Measurements from ENCODE around the gene DNAJA2.

Gene DNAJA2

GRCh38 chr16:46962629-46963028 lies 10.8 kb downstream of the DNAJA2 start:
- no peak overlapping the region for H3K9ac ChIP-seq (ENCODE audit: low read depth, low read length, poor library complexity, severe bottlenecking)
- H3F3A ChIP-seq (ENCODE audit: low read depth) = no peaks in the 10 kb centered on the region
- no peaks in the 10 kb centered on the region for H3K9me2 ChIP-seq (replicated peaks; ENCODE audit: low read depth, low read length)
- TF ChIP-seq CTCF (conservative IDR thresholded peaks at IDR 0.05; ENCODE audit: low read length) = no peak
- no peak for TF ChIP-seq EZH2phosphoT487 (IDR thresholded peaks at IDR 0.05; ENCODE audit: borderline replicate concordance)
- no peak overlapping the region for H3K4me3 ChIP-seq (ENCODE audit: low read length, poor library complexity, severe bottlenecking)
- peaks cover 34% of the 10 kb centered on the region for H4K20me1 ChIP-seq (ENCODE audit: insufficient read depth, low read length, poor library complexity, severe bottlenecking)
- H3K79me2 ChIP-seq (ENCODE audit: insufficient read depth, low read length) = peaks cover 32% of the 10 kb centered on the region
- H3K9me3 ChIP-seq (ENCODE audit: insufficient read depth, low read depth, low read length) = no peaks in the 10 kb centered on the region
- H2AFZ ChIP-seq (ENCODE audit: low read length) = no peak overlapping the region
- H3K36me3 ChIP-seq (ENCODE audit: insufficient read depth, low read length) = peaks cover 88% of the 10 kb centered on the region; the same call in 1 of the 2 replicates
- H3K4me2 ChIP-seq (ENCODE audit: low read depth, low read length, poor library complexity, severe bottlenecking) = peak overlapping the region; percentile 21
- no peaks in the 10 kb centered on the region for H3K27me3 ChIP-seq (ENCODE audit: insufficient read depth, low read length, poor library complexity, severe bottlenecking)
- H3K4me1 ChIP-seq (ENCODE audit: insufficient read depth, low read length, poor library complexity, severe bottlenecking) = peaks cover 7% of the 10 kb centered on the region

DNA sequence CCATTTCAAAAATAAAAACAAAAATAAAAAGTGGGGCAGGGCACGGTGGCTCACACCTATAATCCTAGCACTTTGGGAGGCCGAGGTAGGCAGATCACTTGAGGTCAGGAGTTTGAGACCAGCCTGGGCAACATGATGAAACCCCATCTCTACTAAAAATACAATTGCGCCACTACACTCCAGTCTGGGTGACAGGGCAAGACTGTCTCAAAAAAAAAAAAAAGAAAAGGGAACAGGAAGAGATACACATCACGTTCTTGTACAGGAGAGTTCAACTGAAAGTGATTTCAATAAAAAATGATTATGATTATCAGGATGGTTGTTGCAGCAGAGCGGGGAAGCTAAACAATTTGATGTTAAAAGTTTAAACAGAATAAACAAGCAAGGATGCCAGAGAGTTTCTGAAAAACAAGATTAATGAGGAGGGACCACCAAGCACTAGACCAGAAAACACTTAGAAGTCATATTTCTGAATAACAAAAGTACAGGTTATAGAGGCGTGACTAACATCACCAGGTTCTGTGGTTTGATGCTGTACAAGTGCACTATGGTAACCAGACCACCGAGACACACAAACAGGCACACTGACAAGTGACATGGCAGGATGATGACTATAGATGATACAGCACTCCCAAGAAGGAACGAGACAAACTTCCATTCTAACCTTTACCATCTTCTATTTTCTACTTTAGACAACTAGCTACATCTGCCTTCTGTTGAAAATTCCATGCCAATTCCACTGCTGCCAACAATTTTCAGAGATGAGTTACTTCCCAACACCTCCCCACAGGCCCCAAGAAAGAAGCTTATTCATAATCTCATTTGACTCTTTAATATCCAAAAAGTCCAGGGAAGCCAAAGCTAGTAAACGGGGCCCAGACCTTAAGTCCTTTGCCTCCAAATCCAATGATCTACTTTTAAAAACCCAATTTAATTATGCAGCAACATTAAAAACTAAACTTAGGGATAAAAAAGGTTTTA lies 11.8 kb downstream of the DNAJA2 start:
- no peak overlapping the region for H3K4me3 ChIP-seq (ENCODE audit: low read length, poor library complexity, severe bottlenecking)
- peaks cover 27% of the 10 kb centered on the region for H3K79me2 ChIP-seq (ENCODE audit: insufficient read depth, low read length)
- peaks cover 7% of the 10 kb centered on the region for H3K4me1 ChIP-seq (ENCODE audit: insufficient read depth, low read length, poor library complexity, severe bottlenecking)
- H3K9ac ChIP-seq (ENCODE audit: low read depth, low read length, poor library complexity, severe bottlenecking) = no peak overlapping the region
- no peaks in the 10 kb centered on the region for H3K9me3 ChIP-seq (ENCODE audit: insufficient read depth, low read depth, low read length)
- TF ChIP-seq CTCF (conservative IDR thresholded peaks at IDR 0.05; ENCODE audit: low read length) = no peak
- TF ChIP-seq EZH2phosphoT487 (IDR thresholded peaks at IDR 0.05; ENCODE audit: borderline replicate concordance) = no peak
- peaks cover 88% of the 10 kb centered on the region for H3K36me3 ChIP-seq (ENCODE audit: insufficient read depth, low read length)
- H2AFZ ChIP-seq (ENCODE audit: low read length) = no peak overlapping the region
- no peaks in the 10 kb centered on the region for H3F3A ChIP-seq (ENCODE audit: low read depth)
- H3K4me2 ChIP-seq (ENCODE audit: low read depth, low read length, poor library complexity, severe bottlenecking) = no peak overlapping the region
- H4K20me1 ChIP-seq (ENCODE audit: insufficient read depth, low read length, poor library complexity, severe bottlenecking) = peaks cover 33% of the 10 kb centered on the region
- H3K27me3 ChIP-seq (ENCODE audit: insufficient read depth, low read length, poor library complexity, severe bottlenecking) = no peaks in the 10 kb centered on the region
- H3K9me2 ChIP-seq (replicated peaks; ENCODE audit: low read depth, low read length) = no peaks in the 10 kb centered on the region

DNA sequence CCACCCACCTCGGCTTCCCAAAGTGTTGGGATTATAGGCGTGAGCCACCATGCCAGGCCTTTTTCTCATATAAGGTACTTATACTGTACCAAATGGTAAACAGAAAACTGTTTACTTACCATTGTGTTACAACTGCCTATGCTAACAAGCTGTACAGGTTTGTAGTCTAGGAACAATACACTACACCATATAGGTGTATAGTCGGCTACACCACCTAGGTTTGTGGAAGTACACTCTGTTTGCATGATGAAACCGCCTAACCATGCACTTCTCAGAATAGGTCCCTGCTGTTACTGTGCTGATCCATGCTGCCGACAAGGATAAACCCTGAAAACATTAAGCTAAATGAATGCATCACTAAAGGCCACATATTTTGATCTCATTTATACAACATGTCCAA lies 18.9 kb downstream of the DNAJA2 start:
- Histone ChIP-seq H3K9ac (ENCODE audit: low read depth, low read length, poor library complexity, severe bottlenecking) (no peak overlapping the region), H3F3A (ENCODE audit: low read depth) (no peaks in the 10 kb centered on the region), H3K4me1 (ENCODE audit: insufficient read depth, low read length, poor library complexity, severe bottlenecking) (no peaks in the 10 kb centered on the region), H3K79me2 (ENCODE audit: insufficient read depth, low read length) (peaks cover 3% of the 10 kb centered on the region; the same call in 1 of the 2 replicates), H3K9me2 (replicated peaks; ENCODE audit: low read depth, low read length) (no peaks in the 10 kb centered on the region), H3K9me3 (ENCODE audit: insufficient read depth, low read depth, low read length) (no peaks in the 10 kb centered on the region), H2AFZ (ENCODE audit: low read length) (no peak overlapping the region), H3K4me2 (ENCODE audit: low read depth, low read length, poor library complexity, severe bottlenecking) (no peak overlapping the region), H3K27me3 (ENCODE audit: insufficient read depth, low read length, poor library complexity, severe bottlenecking) (no peaks in the 10 kb centered on the region), H3K4me3 (ENCODE audit: low read length, poor library complexity, severe bottlenecking) (no peak overlapping the region), H3K36me3 (ENCODE audit: insufficient read depth, low read length) (peaks cover 51% of the 10 kb centered on the region), H4K20me1 (ENCODE audit: insufficient read depth, low read length, poor library complexity, severe bottlenecking) (no peaks in the 10 kb centered on the region)
- TF ChIP-seq CTCF (conservative IDR thresholded peaks at IDR 0.05; ENCODE audit: low read length) (no peak), EZH2phosphoT487 (IDR thresholded peaks at IDR 0.05; ENCODE audit: borderline replicate concordance) (no peak)

All from Loucy (cell line).